Endodermal cell (in vitro differentiated cells): ENCODE measurements around the gene SNX13. TPM values are rescaled to one million over a fixed set of nuclear protein-coding genes. Genes with fewer than 3 reads are reported as not detected.

Source experiments
- DNase-seq: peaks from one replicate; pipeline ENCODE4 v3.0.0-alpha.2; 2017
- H3K27ac ChIP-seq: 2 replicates; pipeline ENCODE4 v1.5.1; 2013; ENCODE audit warnings: mild to moderate bottlenecking, low read depth, low read length, moderate library complexity
- H3K27me3 ChIP-seq: 2 replicates; pipeline ENCODE4 v1.6.1; 2013; ENCODE audit warnings: mild to moderate bottlenecking, low read length, moderate library complexity; ENCODE audit not compliant: insufficient read depth, control insufficient read depth, poor library complexity, severe bottlenecking
- H3K36me3 ChIP-seq: 2 replicates; pipeline ENCODE4 v1.7.0; 2013; ENCODE audit warnings: mild to moderate bottlenecking, low read length, moderate library complexity; ENCODE audit not compliant: control insufficient read depth, insufficient read depth
- H3K4me1 ChIP-seq: one replicate; pipeline ENCODE4 v1.7.0; 2013; ENCODE audit warnings: low read length; ENCODE audit not compliant: control insufficient read depth, insufficient read depth
- H3K4me3 ChIP-seq: 2 replicates; pipeline ENCODE4 v1.5.1; 2013; ENCODE audit warnings: mild to moderate bottlenecking, low read length, moderate library complexity
- H3K9ac ChIP-seq: 2 replicates; pipeline ENCODE4 v1.6.1; 2013; ENCODE audit warnings: mild to moderate bottlenecking, low read length, moderate library complexity; ENCODE audit not compliant: poor library complexity, severe bottlenecking; ENCODE audit errors: extremely low read depth
- H3K9me3 ChIP-seq: 2 replicates; pipeline ENCODE4 v1.6.1; 2013; ENCODE audit warnings: mild to moderate bottlenecking, low read length, moderate library complexity; ENCODE audit not compliant: control insufficient read depth
- H3K27ac Mint-ChIP-seq: 2 replicates; pipeline ENCODE4 v1.8.0; 2020; ENCODE audit warnings: mixed read lengths
- H3K27me3 Mint-ChIP-seq: 2 replicates; pipeline ENCODE4 v1.8.0; 2021; ENCODE audit warnings: mild to moderate bottlenecking, mixed read lengths; ENCODE audit not compliant: insufficient read depth
- H3K36me3 Mint-ChIP-seq: 2 replicates; pipeline ENCODE4 v1.8.0; 2020; ENCODE audit warnings: low read depth, mixed read lengths
- H3K4me1 Mint-ChIP-seq: 2 replicates; pipeline ENCODE4 v1.8.0; 2020; ENCODE audit warnings: mixed read lengths
- H3K4me3 Mint-ChIP-seq: 2 replicates; pipeline ENCODE4 v1.8.0; 2020; ENCODE audit warnings: mild to moderate bottlenecking, moderate library complexity, mixed read lengths
- H3K9me3 Mint-ChIP-seq: 2 replicates; pipeline ENCODE4 v1.8.0; 2020; ENCODE audit warnings: mild to moderate bottlenecking, mixed read lengths
- WGBS, 2 experiments: methylation state at CpG; one replicate each; pipeline versions ENCODE4 v1.1.5 to v1.1.7; 2013; ENCODE audit warnings: missing lambda C conversion rate in 2 of 2, mixed read lengths in 1 of 2; ENCODE audit not compliant: insufficient coverage in 1 of 2, insufficient read length in 1 of 2; 5-methylcytosine and 5-hydroxymethylcytosine counted together
- total RNA-seq, 2 donors: library from RNA; stranded (reverse); fragmentation: NEBNext Ultra II Directional in 1 of 2; extraction: Animal tissue kit (Norgen Biotek cat#: 25700) in 1 of 2; gene quantifications; 2 replicates in 1 of 2; 3 replicates in 1 of 2; pipeline ENCODE4 v1.2.1, GENCODE V29; 2021
- TF ChIP-seq, protein P1 (sequence below): fragments of 200-600 bp; sonication (generic); conservative IDR thresholded peaks from 2 replicates; pipeline ENCODE4 v1.5.0; 2021; ENCODE audit warnings: antibody characterized with exemption, mild to moderate bottlenecking

The SNX13 gene
- total RNA-seq, 2 donors from 2014 or later, result 32.8 to 38.8 TPM

DNA sequence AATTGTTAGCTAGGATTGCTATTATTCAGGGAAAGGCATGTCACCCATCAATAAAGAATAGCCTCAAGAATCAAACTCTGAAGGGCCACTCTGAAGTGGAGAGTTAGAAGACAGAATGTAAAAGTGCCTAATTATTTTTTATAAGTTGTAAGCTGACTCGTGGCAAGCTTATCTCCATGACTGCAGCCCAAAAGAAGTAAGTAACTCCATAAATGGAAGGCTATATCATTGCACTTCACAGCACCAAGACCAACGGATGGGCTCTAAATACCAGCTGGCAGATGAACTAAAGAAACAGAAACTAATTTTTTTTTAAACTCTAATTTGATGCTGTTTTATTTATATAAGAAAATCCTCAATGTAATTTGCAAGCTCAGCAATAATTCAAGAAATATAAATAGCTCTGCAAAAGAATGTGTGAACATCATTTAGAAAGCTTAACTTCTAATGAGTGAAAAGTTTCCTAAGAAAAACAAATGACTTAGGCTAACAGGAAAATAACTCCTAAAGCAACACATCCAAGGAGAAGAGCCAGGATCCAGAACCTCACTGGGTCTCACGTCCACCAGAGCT is 165.5 kb downstream of the SNX13 start:
- TF ChIP-seq, protein P1, sequence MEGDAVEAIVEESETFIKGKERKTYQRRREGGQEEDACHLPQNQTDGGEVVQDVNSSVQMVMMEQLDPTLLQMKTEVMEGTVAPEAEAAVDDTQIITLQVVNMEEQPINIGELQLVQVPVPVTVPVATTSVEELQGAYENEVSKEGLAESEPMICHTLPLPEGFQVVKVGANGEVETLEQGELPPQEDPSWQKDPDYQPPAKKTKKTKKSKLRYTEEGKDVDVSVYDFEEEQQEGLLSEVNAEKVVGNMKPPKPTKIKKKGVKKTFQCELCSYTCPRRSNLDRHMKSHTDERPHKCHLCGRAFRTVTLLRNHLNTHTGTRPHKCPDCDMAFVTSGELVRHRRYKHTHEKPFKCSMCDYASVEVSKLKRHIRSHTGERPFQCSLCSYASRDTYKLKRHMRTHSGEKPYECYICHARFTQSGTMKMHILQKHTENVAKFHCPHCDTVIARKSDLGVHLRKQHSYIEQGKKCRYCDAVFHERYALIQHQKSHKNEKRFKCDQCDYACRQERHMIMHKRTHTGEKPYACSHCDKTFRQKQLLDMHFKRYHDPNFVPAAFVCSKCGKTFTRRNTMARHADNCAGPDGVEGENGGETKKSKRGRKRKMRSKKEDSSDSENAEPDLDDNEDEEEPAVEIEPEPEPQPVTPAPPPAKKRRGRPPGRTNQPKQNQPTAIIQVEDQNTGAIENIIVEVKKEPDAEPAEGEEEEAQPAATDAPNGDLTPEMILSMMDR, result no peak
- no peak overlapping the region for H3K27ac Mint-ChIP-seq
- Histone ChIP-seq H3K27me3 (no peaks in the 10 kb centered on the region), H3K36me3 (no peaks in the 10 kb centered on the region), H3K9me3 (no peaks in the 10 kb centered on the region), H3K27ac (no peak overlapping the region), H3K4me3 (no peak overlapping the region), H3K4me1 (peaks cover 31% of the 10 kb centered on the region), H3K9ac (no peak overlapping the region)
- H3K27me3 Mint-ChIP-seq, result peaks cover 3% of the 10 kb centered on the region
- H3K36me3 Mint-ChIP-seq, result no peaks in the 10 kb centered on the region
- H3K4me3 Mint-ChIP-seq, result no peak overlapping the region
- H3K9me3 Mint-ChIP-seq, result no peaks in the 10 kb centered on the region
- 89 to 100% methylated on average over 1 to 2 of the region's 3 CpGs for WGBS, 2 experiments
- no peak for DNase-seq
- H3K4me1 Mint-ChIP-seq, result peaks cover 29% of the 10 kb centered on the region

DNA sequence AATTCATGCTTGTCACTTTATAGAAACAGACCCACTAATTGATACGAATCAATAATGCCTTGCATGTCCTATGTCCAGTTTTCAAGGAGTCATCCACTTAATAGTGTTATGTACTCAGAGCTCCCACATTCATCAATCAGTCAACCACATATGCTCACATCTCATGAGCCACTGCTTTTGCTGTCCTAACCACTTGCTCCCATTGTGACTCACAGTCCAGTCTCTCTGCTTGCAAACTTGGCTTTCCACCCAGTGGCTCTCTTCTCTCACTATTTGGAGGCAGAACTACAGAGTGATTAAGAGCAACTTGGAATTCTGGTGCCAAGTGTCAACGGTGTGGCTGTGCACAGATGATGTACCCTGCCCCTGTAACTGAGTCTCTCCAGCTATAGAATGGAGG is 166.0 kb downstream of the SNX13 start:
- Histone ChIP-seq H3K4me1 (peaks cover 31% of the 10 kb centered on the region), H3K36me3 (no peaks in the 10 kb centered on the region), H3K9me3 (no peaks in the 10 kb centered on the region), H3K27ac (no peak overlapping the region), H3K4me3 (no peak overlapping the region), H3K27me3 (no peaks in the 10 kb centered on the region), H3K9ac (no peak overlapping the region)
- Mint-ChIP-seq H3K27me3 (peaks cover 3% of the 10 kb centered on the region), H3K4me3 (no peak overlapping the region), H3K27ac (no peak overlapping the region), H3K36me3 (no peaks in the 10 kb centered on the region), H3K4me1 (peaks cover 33% of the 10 kb centered on the region), H3K9me3 (no peaks in the 10 kb centered on the region)
- DNase-seq, result no peak
- 82 to 90% methylated on average over 2 of the region's 2 CpGs for WGBS, 2 experiments
- TF ChIP-seq, protein P1, result no peak

DNA sequence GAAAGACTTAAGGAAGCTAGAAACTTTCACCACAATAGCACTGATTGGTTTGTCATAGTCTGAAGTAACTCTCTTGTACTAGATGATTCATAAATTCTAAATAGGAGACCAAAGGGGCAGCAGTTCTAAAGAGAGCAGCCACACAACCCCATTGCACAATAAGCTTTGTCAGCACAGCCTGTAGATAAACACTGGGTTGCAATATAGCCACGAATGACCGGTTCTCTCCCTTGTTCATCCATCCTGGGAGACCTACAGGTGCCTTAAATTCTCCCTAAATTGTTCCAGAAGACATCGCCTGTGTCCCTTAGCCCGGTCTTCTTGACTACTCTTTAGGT is 167.0 kb downstream of the SNX13 start:
- peaks cover 3% of the 10 kb centered on the region for H3K27me3 Mint-ChIP-seq
- H3K27ac Mint-ChIP-seq, result no peak overlapping the region
- 90 to 91% methylated on average over 2 to 4 of the region's 4 CpGs for WGBS, 2 experiments
- H3K36me3 ChIP-seq, result no peaks in the 10 kb centered on the region
- no peaks in the 10 kb centered on the region for H3K9me3 Mint-ChIP-seq
- TF ChIP-seq, protein P1, result no peak
- no peak for DNase-seq
- no peak overlapping the region for H3K27ac ChIP-seq
- no peak overlapping the region for H3K9ac ChIP-seq
- no peaks in the 10 kb centered on the region for H3K9me3 ChIP-seq
- no peaks in the 10 kb centered on the region for H3K27me3 ChIP-seq
- no peak overlapping the region for H3K4me3 Mint-ChIP-seq
- peaks cover 33% of the 10 kb centered on the region for H3K4me1 Mint-ChIP-seq
- H3K36me3 Mint-ChIP-seq, result no peaks in the 10 kb centered on the region
- H3K4me1 ChIP-seq, result peaks cover 31% of the 10 kb centered on the region
- H3K4me3 ChIP-seq, result no peak overlapping the region
